Activated CD4-positive, CD25-positive, alpha-beta regulatory T cell treated with anti-CD3 and anti-CD28 coated beads, Interleukin-2, amount 50 U/mL, for 24 hours (primary cell): ENCODE measurements around the gene SIGLEC11.
"Not testable (repeated sequence)": the region's sequence is repeated elsewhere in the genome, so short reads cannot be mapped to it uniquely, and the experiment has no call there.

Source experiments
- ATAC-seq, 2 donors: fragments of 150-1000 bp; cut with Tn5 transposase; one replicate each; pipeline ENCODE4 v1.10.0; 2021; ENCODE audit warnings: mild to moderate bottlenecking in 1 of 2, moderate library complexity in 1 of 2

SIGLEC11 gene

GRCh38 chr19:49981603-49982593, 20.9 kb upstream of the SIGLEC11 start:
- no peak for ATAC-seq

- ATAC-seq, result no peak
Observed at GRCh38 chr19:49978324-49978723, 17.4 kb upstream of the SIGLEC11 start.

GRCh38 chr19:49977881-49978280, 16.9 kb upstream of the SIGLEC11 start:
- no peak for ATAC-seq

GRCh38 chr19:49977076-49977475, 16.1 kb upstream of the SIGLEC11 start:
- ATAC-seq, result no peak

DNA sequence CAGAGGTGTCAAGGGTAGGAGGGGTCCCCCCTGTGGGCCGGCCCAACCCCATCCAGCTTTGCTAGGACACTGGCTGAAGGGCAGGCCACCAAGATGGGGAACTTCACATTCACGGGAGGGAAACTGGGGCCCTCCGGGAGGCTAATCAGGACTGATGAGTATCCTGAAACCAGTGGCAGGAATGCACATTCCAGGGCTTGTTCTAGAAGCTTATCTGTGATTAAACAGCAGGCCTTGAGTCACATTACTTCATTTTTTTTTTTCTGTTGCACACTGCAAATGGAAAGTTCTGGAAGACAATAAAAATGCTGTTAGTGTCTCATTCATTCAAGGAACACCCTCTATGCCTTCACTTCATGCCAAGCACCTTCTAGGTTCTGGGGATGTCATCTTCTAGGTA, 15.5 kb upstream of the SIGLEC11 start:
- ATAC-seq, result no peak

DNA sequence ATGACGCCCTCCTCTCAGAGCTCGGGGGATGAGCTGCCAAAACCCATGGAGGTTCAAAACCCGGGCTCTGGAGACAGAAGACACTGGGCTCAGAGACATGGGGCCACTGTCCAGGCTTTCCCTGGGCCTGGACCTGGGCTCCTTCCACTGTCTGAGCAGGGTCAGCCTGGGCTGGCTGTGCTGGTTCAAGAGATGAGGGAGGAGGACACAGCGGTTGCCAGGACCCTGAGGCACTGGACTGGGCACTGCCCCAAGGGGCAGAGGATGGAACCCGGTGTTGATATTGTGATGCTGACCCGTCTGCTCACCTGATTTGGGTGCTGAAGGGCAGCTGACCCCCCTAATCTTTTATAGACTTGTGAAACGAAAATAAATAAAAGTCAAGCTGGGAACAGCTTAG, 14.1 kb upstream of the SIGLEC11 start:
- no peak for ATAC-seq

GRCh38 chr19:49973987-49974386, 13.0 kb upstream of the SIGLEC11 start:
- ATAC-seq, result no peak

DNA sequence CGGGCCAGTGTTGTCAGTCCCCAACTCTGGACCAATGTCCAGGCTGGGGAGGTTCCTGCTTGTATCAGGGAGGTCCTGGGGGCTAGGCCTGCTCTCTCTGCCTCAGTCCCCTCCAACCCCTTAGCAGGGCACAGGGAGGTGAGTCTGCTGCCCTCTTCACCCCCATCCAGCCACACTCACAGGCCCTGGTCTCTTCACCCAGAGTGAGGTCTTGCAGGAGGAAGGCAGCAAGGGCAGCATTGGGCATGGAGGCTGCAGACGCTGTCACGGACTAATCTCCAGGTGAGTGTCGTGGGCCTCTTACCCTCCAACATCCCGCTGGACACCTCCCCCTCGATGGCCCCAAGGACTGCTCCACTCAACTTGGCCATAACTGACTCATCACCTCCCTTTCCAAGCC, 11.9 kb upstream of the SIGLEC11 start:
- no peak for ATAC-seq

GRCh38 chr19:49971991-49972411, 11.0 kb upstream of the SIGLEC11 start:
- ATAC-seq, result no peak

GRCh38 chr19:49969355-49969754, 8.4 kb upstream of the SIGLEC11 start:
- ATAC-seq, result not testable (repeated sequence)

DNA sequence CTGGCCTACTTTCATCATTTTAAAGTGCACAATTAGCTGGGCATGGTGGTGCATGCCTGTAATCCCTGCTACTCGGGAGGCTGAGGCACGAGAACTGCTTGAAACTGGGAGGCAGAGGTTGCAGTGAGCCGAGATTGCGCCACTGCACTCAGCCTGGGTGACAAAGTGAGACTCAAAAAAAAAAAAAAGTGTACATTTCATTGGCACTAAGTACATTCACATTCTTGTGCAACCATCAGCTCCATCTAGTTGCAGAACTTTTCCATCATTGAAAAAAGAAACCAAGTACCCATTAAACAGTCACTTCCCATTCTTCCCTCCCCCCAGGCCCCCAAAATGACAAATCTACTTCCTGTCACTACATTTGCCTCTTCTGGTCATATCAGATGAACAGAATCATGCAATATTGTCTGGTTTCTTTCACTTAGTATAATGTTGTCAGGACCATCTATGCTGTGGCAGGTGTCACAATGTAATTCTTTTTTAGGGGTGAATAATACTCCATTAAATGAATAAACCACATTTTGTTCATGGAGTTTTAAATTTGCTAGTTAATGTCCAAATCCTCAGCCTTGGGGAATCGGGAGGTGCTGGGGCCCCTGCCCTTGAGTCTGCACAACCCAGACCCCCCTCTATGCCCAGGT, 7.4 kb upstream of the SIGLEC11 start:
- no peak for ATAC-seq

GRCh38 chr19:49959892-49960291, 1.1 kb downstream of the SIGLEC11 start:
- not testable (repeated sequence) for ATAC-seq

DNA sequence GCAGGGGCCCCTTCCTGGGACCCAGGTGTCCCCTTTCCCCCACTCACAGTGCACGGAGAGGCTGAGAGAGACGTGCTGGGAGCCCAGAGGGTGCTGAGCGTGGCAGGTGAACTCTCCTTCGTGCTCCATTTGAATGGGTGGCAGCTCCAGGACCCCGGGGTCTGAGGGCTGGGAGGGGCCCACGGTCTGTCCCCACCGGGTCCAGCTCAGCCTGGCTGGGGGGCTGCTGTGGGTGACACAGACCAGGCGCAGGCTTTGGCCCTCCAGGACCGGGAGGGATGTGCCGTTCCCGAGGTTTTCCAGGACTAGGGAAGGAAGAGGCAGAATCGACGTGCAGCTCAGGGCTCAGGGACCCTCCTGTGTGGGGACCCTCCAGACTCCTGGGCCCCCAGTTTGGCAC, 2.4 kb downstream of the SIGLEC11 start:
- ATAC-seq, result not testable (repeated sequence)

DNA sequence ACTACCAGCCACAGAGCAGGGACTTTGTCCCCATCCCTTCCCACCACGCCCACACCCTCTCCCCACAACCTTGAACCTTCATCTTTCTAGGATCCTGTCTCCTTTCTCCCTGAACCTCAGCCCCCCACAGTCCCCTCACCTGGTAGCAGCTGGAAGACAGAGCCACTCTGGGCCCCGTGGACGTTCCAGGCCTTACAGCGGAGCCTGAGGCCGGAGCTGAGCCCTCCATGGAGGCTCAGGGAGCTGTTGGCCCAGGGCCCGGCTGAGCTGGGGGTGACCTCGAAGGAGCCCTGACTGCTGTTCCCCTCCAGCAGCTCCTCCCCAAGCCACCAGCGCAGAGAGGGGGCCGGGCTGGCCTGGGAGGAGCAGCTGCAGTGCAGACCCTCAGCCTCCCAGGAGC, 2.8 kb downstream of the SIGLEC11 start:
- ATAC-seq, result not testable (repeated sequence)

GRCh38 chr19:49957262-49957915, 3.6 kb downstream of the SIGLEC11 start:
- ATAC-seq, result no peak

- no peak for ATAC-seq
Observed at GRCh38 chr19:49956115-49956495, 4.9 kb downstream of the SIGLEC11 start.

DNA sequence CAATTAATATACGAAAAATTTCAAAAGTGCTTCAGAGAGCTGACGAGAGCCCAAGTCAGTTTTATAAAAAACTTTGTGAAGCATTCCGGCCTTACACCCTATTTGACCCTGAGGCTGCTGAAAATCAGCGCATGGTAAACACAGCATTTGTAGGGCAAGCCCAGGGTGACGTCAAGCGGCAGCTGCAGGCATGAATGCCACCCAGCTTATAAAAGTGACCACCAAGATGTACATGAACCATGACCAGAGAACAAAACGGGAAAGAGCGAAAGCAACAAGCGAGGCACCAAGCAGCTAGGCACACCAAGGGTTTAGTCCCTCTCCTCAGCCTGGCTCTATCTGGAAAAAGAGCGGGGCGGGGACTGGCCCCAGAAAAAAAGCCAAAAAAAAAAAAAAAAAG, 6.0 kb downstream of the SIGLEC11 start:
- ATAC-seq, result no peak

DNA sequence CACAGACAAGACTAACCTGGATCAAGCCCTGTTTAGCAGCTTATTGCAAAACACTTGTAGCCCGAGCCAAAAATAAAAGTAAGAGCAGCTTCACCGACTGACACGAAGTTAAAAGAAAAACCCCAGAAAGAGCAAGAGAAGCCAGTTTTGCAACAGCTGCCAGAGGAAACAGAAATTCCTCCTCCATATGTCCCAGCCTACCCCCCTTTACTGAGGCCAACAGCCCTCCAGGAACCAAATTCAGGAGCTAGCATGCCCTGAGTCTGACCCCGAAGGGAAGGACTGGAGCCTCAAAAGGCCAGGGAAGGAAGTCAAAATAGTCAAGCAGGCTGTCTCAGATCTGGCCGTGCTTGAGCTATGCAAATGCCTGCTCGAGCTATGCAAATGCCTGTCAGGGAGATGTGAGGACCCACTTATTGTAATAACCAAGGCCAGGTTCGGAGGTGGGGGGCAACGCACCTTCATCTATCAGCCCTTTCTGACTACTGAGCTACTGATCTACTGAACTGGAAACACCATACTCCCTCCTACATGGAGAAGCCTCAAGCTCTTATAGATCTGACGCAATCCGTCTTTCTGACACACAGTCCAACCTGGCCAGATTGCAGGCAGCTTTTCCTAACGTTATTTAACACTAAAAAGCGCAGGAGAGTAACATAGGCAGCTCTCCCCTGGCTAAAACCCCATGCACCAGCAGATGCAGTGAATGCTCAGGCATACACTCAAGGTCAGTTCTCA, 6.7 kb downstream of the SIGLEC11 start:
- ATAC-seq, result no peak

DNA sequence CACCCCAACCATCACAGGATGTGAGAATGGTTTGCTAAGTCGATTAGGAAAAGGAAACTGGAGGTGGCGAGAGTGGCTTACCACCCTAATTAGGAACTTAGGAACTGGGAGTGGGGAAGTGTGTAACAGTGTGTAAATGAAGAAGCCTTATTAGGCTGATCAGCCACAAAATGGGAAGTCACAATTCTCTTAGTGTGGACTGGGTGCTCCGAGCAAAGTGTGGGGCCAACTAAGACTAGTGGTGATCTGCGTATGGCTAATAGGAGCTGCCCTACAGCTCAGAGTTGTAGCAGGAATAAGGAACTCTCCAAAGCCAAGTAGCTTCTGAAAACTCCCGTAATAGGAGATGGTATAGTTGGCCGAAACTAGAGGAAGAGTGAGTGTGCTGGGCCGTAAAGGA, 7.6 kb downstream of the SIGLEC11 start:
- ATAC-seq, result no peak

GRCh38 chr19:49952906-49953305, 8.1 kb downstream of the SIGLEC11 start:
- ATAC-seq, result no peak

- no peak for ATAC-seq
Observed at GRCh38 chr19:49952479-49952836, 8.5 kb downstream of the SIGLEC11 start.

GRCh38 chr19:49951806-49952478, 9.0 kb downstream of the SIGLEC11 start:
- no peak for ATAC-seq
